SK-N-SH (cell line): ENCODE data around the gene ANK3. TPM values are rescaled to one million over a fixed set of nuclear protein-coding genes. Genes with fewer than 3 reads are reported as not detected.
A peak's percentile ranks its signal among the peaks of the same experiment; 100 is the strongest.

Experiments
- CTCF ChIA-PET: fragments of 300-600, 350-600 bp; formaldehyde crosslinking; extraction: SDS; loops from one replicate; lab custom pipeline; 2021; lab: Yijun Ruan, JAX
- POLR2A ChIA-PET: fragments of 350-600 bp; sonication (Branson Sonifier 250); formaldehyde crosslinking; extraction: SDS; loops from one replicate; lab custom pipeline; 2020; ENCODE audit warnings: antibody characterized with exemption, inconsistent platforms; lab: Yijun Ruan, JAX
- DNase-seq: peaks from one replicate; pipeline ENCODE4 v3.0.0; 2012
- H2AFZ ChIP-seq: fragments of 200-600 bp; sonication (generic); 2 replicates; pipeline ENCODE4 v1.8.1; 2016; ENCODE audit warnings: antibody characterized with exemption, mild to moderate bottlenecking, low read depth
- H3F3A ChIP-seq: fragments of 200-600 bp; sonication (generic); replicated peaks from 2 replicates; pipeline ENCODE3; 2016; ENCODE audit warnings: antibody characterized with exemption, mild to moderate bottlenecking; ENCODE audit not compliant: insufficient read depth
- H3K27ac ChIP-seq, 2 experiments: fragments of 200-500 bp in 1 of 2; fragments of 200-600 bp in 1 of 2; sonication (Bioruptor generic) in 1 of 2; sonication (generic), shearing (Covaris generic) in 1 of 2; 2 replicates each; pipeline versions ENCODE4 v1.5.1 to v1.6.1; 2014 to 2016; ENCODE audit warnings: low read depth in 2 of 2, inconsistent platforms in 1 of 2, low read length in 1 of 2, mild to moderate bottlenecking in 1 of 2, mixed read lengths in 1 of 2
- H3K27me3 ChIP-seq: fragments of 200-600 bp; sonication (generic), shearing (Covaris generic); 2 replicates; pipeline ENCODE4 v1.6.1; 2016; ENCODE audit warnings: mixed run types; ENCODE audit not compliant: insufficient read depth
- H3K36me3 ChIP-seq, 2 experiments: fragments of 200-500 bp in 1 of 2; fragments of 200-600 bp in 1 of 2; sonication (Bioruptor generic) in 1 of 2; sonication (generic) in 1 of 2; replicated peaks in 1 of 2; 2 replicates each; pipeline versions ENCODE3 to v1.5.1; 2014 to 2016; ENCODE audit warnings: low read length in 1 of 2, mild to moderate bottlenecking in 1 of 2; ENCODE audit not compliant: insufficient read depth in 2 of 2, control insufficient read depth in 1 of 2
- H3K4me1 ChIP-seq, 2 experiments: fragments of 200-500 bp in 1 of 2; fragments of 200-600 bp in 1 of 2; sonication (Bioruptor generic) in 1 of 2; sonication (generic), shearing (Covaris generic) in 1 of 2; 2 replicates each; pipeline versions ENCODE4 v1.5.1 to v1.6.1; 2014 to 2016; ENCODE audit warnings: low read depth in 1 of 2, low read length in 1 of 2, mixed run types in 1 of 2; ENCODE audit not compliant: insufficient read depth in 2 of 2, control insufficient read depth in 1 of 2
- H3K4me2 ChIP-seq: fragments of 200-600 bp; sonication (generic), shearing (Covaris generic); 2 replicates; pipeline ENCODE4 v1.6.1; 2017; ENCODE audit warnings: mixed run types
- H3K4me3 ChIP-seq, 2 experiments: fragments of 200-500 bp in 1 of 2; fragments of 200-600 bp in 1 of 2; sonication (Bioruptor generic) in 1 of 2; sonication (generic), shearing (Covaris generic) in 1 of 2; 2 replicates each; pipeline versions ENCODE4 v1.5.1 to v1.8.1; 2014 to 2016; ENCODE audit warnings: low read depth in 2 of 2, inconsistent platforms in 1 of 2, low read length in 1 of 2, mild to moderate bottlenecking in 1 of 2, mixed read lengths in 1 of 2, moderate library complexity in 1 of 2
- H3K79me2 ChIP-seq: fragments of 200-600 bp; sonication (generic); 2 replicates; pipeline ENCODE4 v1.8.1; 2017; ENCODE audit warnings: mild to moderate bottlenecking; ENCODE audit not compliant: insufficient read depth
- H3K9ac ChIP-seq: fragments of 200-600 bp; sonication (generic); 2 replicates; pipeline ENCODE4 v1.6.1; 2017; ENCODE audit warnings: mixed run types
- H3K9me2 ChIP-seq: fragments of 200-600 bp; sonication (generic); 2 replicates; pipeline ENCODE4 v1.6.1; 2017; ENCODE audit warnings: mixed run types
- H3K9me3 ChIP-seq: fragments of 200-600 bp; sonication (generic); 2 replicates; pipeline ENCODE4 v1.6.1; 2017; ENCODE audit warnings: mixed run types, mild to moderate bottlenecking, moderate library complexity
- H4K20me1 ChIP-seq: fragments of 200-600 bp; sonication (generic); 2 replicates; pipeline ENCODE4 v1.6.1; 2017; ENCODE audit warnings: mild to moderate bottlenecking, mixed run types; ENCODE audit not compliant: insufficient read depth
- CHD2 ChIP-seq: fragments of 150-350 bp; IDR thresholded peaks from 2 replicates; pipeline ENCODE4 v1.6.1; 2018; ENCODE audit warnings: low read length; ENCODE audit not compliant: partially characterized antibody
- ELF1 ChIP-seq: IDR thresholded peaks from 2 replicates; pipeline ENCODE4 v1.4.0; 2012
- EP300 ChIP-seq, 2 experiments: IDR thresholded peaks; 2 replicates each; pipeline versions ENCODE4 v1.4.0 to v1.6.1; 2012; ENCODE audit warnings: borderline replicate concordance in 1 of 2, low read depth in 1 of 2, low read length in 1 of 2
- FOSL2 ChIP-seq: IDR thresholded peaks from 2 replicates; pipeline ENCODE4 v1.4.0; 2012; ENCODE audit warnings: low read depth, mild to moderate bottlenecking, moderate library complexity, borderline replicate concordance
- GABPA ChIP-seq: IDR thresholded peaks from 2 replicates; pipeline ENCODE4 v1.4.0; 2012; ENCODE audit warnings: low read depth, mild to moderate bottlenecking
- JUND ChIP-seq: IDR thresholded peaks from 2 replicates; pipeline ENCODE4 v1.4.0; 2012
- MAX ChIP-seq: IDR thresholded peaks from 2 replicates; pipeline ENCODE4 v1.4.0; 2012; ENCODE audit warnings: low read depth
- MEF2A ChIP-seq: IDR thresholded peaks from 2 replicates; pipeline ENCODE4 v1.4.0; 2012; ENCODE audit warnings: low read depth, borderline replicate concordance
- NFIC ChIP-seq: IDR thresholded peaks from 2 replicates; pipeline ENCODE4 v1.4.0; 2012; ENCODE audit warnings: borderline replicate concordance
- NRF1 ChIP-seq: IDR thresholded peaks from 2 replicates; pipeline ENCODE4 v1.6.1; 2012; ENCODE audit warnings: low read depth, mild to moderate bottlenecking, low read length
- PBX3 ChIP-seq: IDR thresholded peaks from 2 replicates; pipeline ENCODE4; 2012
- POLR2AphosphoS5 ChIP-seq: IDR thresholded peaks from 2 replicates; pipeline ENCODE4 v1.6.1; 2012; ENCODE audit warnings: low read depth, low read length
- RAD21 ChIP-seq: IDR thresholded peaks from 2 replicates; pipeline ENCODE4 v1.6.1; 2012; ENCODE audit warnings: mild to moderate bottlenecking, low read length
- RFX5 ChIP-seq: IDR thresholded peaks from 2 replicates; pipeline ENCODE4 v1.6.1; 2012; ENCODE audit warnings: mild to moderate bottlenecking, improper control_type of control experiment, low read length
- RXRA ChIP-seq: IDR thresholded peaks from 2 replicates; pipeline ENCODE4 v1.4.0; 2012; ENCODE audit warnings: low read depth, mild to moderate bottlenecking, borderline replicate concordance
- TAF1 ChIP-seq: IDR thresholded peaks from 2 replicates; pipeline ENCODE4 v1.6.1; 2012; ENCODE audit warnings: low read depth, mild to moderate bottlenecking, low read length, moderate library complexity, borderline replicate concordance
- TCF12 ChIP-seq: IDR thresholded peaks from 2 replicates; pipeline ENCODE4 v1.4.0; 2012
- YY1 ChIP-seq: IDR thresholded peaks from 2 replicates; pipeline ENCODE4 v1.4.0; 2012; ENCODE audit warnings: low read depth, mild to moderate bottlenecking
- WGBS: methylation state at CpG from one replicate; pipeline ENCODE4 v1.1.6; 2017; ENCODE audit warnings: low lambda C conversion rate; 5-methylcytosine and 5-hydroxymethylcytosine counted together
- polyA plus RNA-seq, 3 experiments: library from polyadenylated mRNA; depleted of rRNA; stranded (reverse); fragments of >200 nt; gene quantifications; 2 replicates each; pipeline ENCODE4 v1.2.3, GENCODE V29; 2012
- TF ChIP-seq, protein P1 (sequence below): IDR thresholded peaks from 2 replicates; pipeline ENCODE4 v1.6.1; 2012; ENCODE audit warnings: mild to moderate bottlenecking, low read depth, low read length, moderate library complexity
- TF ChIP-seq, protein P2 (sequence below): fragments of 200-600 bp; sonication (generic); IDR thresholded peaks from 2 replicates; pipeline ENCODE4 v1.6.1; 2017; ENCODE audit warnings: antibody characterized with exemption, mild to moderate bottlenecking, moderate library complexity

Gene ANK3
- polyA plus RNA-seq, 1 of the 3 experiments (the other 2 are of a cell fraction): 10.0 TPM

GRCh38 chr10:60350400-60350799 lies 39.3 kb downstream of the ANK3 start (continued):
- TF ChIP-seq MAX (no peak), RAD21 (no peak), POLR2AphosphoS5 (no peak), MEF2A (no peak)

GRCh38 chr10:60349426-60349825 lies 40.2 kb downstream of the ANK3 start:
- Histone ChIP-seq H3K27ac (peak overlapping the region; percentile 51 to 65), H3K27me3 (no peaks in the 10 kb centered on the region), H4K20me1 (no peaks in the 10 kb centered on the region), H3K79me2 (no peaks in the 10 kb centered on the region), H3F3A (no peaks in the 10 kb centered on the region), H2AFZ (no peak overlapping the region), H3K4me3 (no peak overlapping the region), H3K9me2 (no peaks in the 10 kb centered on the region), H3K4me2 (peak overlapping the region; percentile 24; the same call in 1 of the 2 replicates), H3K9ac (no peak overlapping the region), H3K36me3 (no peaks in the 10 kb centered on the region), H3K4me1 (peaks cover 18 to 19% of the 10 kb centered on the region in 2 experiments), H3K9me3 (no peaks in the 10 kb centered on the region)
- DNase-seq: no peak
- ChIA-PET CTCF (interaction anchor here (0.6 kb wide), 1 partner anchor 20 kb away, joined by 3 read pairs; no protein-coding TSS in a partner anchor), POLR2A (no interaction called here)
- 87% methylated on average over 2 of the region's 2 CpGs for WGBS
- TF ChIP-seq NFIC: no peak
- TF ChIP-seq RXRA: no peak
- no peak for TF ChIP-seq POLR2AphosphoS5
- TF ChIP-seq TAF1: no peak
- peak; percentile 17; the same call in 1 of the 2 replicates for TF ChIP-seq JUND
- TF ChIP-seq, protein P1, sequence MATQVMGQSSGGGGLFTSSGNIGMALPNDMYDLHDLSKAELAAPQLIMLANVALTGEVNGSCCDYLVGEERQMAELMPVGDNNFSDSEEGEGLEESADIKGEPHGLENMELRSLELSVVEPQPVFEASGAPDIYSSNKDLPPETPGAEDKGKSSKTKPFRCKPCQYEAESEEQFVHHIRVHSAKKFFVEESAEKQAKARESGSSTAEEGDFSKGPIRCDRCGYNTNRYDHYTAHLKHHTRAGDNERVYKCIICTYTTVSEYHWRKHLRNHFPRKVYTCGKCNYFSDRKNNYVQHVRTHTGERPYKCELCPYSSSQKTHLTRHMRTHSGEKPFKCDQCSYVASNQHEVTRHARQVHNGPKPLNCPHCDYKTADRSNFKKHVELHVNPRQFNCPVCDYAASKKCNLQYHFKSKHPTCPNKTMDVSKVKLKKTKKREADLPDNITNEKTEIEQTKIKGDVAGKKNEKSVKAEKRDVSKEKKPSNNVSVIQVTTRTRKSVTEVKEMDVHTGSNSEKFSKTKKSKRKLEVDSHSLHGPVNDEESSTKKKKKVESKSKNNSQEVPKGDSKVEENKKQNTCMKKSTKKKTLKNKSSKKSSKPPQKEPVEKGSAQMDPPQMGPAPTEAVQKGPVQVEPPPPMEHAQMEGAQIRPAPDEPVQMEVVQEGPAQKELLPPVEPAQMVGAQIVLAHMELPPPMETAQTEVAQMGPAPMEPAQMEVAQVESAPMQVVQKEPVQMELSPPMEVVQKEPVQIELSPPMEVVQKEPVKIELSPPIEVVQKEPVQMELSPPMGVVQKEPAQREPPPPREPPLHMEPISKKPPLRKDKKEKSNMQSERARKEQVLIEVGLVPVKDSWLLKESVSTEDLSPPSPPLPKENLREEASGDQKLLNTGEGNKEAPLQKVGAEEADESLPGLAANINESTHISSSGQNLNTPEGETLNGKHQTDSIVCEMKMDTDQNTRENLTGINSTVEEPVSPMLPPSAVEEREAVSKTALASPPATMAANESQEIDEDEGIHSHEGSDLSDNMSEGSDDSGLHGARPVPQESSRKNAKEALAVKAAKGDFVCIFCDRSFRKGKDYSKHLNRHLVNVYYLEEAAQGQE: no peak

- H3K9me3 ChIP-seq: no peaks in the 10 kb centered on the region
- H3K9ac ChIP-seq: no peak overlapping the region
- H3K27me3 ChIP-seq: no peaks in the 10 kb centered on the region
- CTCF ChIA-PET: interaction anchor here (0.8 to 1.3 kb wide), 2 partner anchors 13 to 140 kb away, joined by 3 to 4 read pairs; no protein-coding TSS in a partner anchor
- H3K79me2 ChIP-seq: no peaks in the 10 kb centered on the region
- TF ChIP-seq FOSL2 (no peak), GABPA (no peak), NFIC (no peak), PBX3 (peak; percentile 16; the same call in 1 of the 2 replicates), EP300 (IDR thresholded peaks at IDR 0.05; ENCODE audit: borderline replicate concordance in 1 of 2, low read depth in 1 of 2, low read length in 1 of 2) (peak in 1 of 2 experiments; percentile 6; a peak in 1 of 4 replicates), CHD2 (no peak), ELF1 (no peak), NRF1 (no peak), RFX5 (no peak), YY1 (no peak), TCF12 (peak; percentile 81)
- TF ChIP-seq, protein P2, sequence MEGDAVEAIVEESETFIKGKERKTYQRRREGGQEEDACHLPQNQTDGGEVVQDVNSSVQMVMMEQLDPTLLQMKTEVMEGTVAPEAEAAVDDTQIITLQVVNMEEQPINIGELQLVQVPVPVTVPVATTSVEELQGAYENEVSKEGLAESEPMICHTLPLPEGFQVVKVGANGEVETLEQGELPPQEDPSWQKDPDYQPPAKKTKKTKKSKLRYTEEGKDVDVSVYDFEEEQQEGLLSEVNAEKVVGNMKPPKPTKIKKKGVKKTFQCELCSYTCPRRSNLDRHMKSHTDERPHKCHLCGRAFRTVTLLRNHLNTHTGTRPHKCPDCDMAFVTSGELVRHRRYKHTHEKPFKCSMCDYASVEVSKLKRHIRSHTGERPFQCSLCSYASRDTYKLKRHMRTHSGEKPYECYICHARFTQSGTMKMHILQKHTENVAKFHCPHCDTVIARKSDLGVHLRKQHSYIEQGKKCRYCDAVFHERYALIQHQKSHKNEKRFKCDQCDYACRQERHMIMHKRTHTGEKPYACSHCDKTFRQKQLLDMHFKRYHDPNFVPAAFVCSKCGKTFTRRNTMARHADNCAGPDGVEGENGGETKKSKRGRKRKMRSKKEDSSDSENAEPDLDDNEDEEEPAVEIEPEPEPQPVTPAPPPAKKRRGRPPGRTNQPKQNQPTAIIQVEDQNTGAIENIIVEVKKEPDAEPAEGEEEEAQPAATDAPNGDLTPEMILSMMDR: no peak
- TF ChIP-seq, all 33 proteins: peak for 3
- POLR2A ChIA-PET: no interaction called here
- Histone ChIP-seq H3K9me2 (no peaks in the 10 kb centered on the region), H3K4me3 (no peak overlapping the region), H3K4me2 (0 out of 2 replicates have a peak overlapping the region, but pooled peaks have one; percentile 24), H4K20me1 (no peaks in the 10 kb centered on the region), H3K4me1 (peaks cover 18 to 19% of the 10 kb centered on the region in 2 experiments), H2AFZ (no peak overlapping the region), H3F3A (no peaks in the 10 kb centered on the region), H3K36me3 (no peaks in the 10 kb centered on the region), H3K27ac (peak overlapping the region; percentile 51 to 65; a peak in 2 of 4 replicates)
- no peak for DNase-seq
- WGBS: 78% methylated on average over 2 of the region's 2 CpGs
Observed at GRCh38 chr10:60348982-60349381, 40.7 kb downstream of the ANK3 start.
